Measurements from ENCODE around the gene FOXA1.

DNA sequence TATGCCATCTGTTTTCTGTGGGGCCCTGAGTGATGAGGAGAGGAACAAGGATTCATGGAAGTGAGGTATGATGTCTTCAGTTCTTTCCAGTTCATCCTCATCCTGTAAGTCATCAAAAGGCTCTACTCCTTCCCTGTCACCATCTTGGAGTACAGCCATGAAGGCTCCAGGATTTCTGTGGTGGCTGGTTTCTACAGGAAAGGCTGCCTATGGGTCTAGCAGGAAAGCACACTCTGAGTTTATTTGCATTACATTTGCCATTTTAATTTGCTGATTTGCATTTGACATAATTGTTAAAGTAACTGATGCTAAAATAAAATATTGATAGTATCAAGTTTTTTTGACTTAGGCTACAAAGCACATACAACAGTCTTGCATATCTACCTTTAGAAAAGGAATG, 11.6 kb upstream of the FOXA1 start:
- TF ChIP-seq, protein P1, sequence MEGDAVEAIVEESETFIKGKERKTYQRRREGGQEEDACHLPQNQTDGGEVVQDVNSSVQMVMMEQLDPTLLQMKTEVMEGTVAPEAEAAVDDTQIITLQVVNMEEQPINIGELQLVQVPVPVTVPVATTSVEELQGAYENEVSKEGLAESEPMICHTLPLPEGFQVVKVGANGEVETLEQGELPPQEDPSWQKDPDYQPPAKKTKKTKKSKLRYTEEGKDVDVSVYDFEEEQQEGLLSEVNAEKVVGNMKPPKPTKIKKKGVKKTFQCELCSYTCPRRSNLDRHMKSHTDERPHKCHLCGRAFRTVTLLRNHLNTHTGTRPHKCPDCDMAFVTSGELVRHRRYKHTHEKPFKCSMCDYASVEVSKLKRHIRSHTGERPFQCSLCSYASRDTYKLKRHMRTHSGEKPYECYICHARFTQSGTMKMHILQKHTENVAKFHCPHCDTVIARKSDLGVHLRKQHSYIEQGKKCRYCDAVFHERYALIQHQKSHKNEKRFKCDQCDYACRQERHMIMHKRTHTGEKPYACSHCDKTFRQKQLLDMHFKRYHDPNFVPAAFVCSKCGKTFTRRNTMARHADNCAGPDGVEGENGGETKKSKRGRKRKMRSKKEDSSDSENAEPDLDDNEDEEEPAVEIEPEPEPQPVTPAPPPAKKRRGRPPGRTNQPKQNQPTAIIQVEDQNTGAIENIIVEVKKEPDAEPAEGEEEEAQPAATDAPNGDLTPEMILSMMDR (IDR thresholded peaks at IDR 0.05) = no peak
- no peak for TF ChIP-seq POLR2A (IDR thresholded peaks at IDR 0.05)
